GM21381 (cell line): Measurements from ENCODE around the gene PLB1.
"Not testable (repeated sequence)": the region's sequence is repeated elsewhere in the genome, so short reads cannot be mapped to it uniquely, and the experiment has no call there.

Source experiments
- ATAC-seq: cut with Tn5 transposase; IDR thresholded peaks from one replicate; pipeline ENCODE4 v1.9.1; 2021; ENCODE audit warnings: mild to moderate bottlenecking, moderate library complexity; ENCODE audit not compliant: unreplicated experiment

PLB1 gene

GRCh38 chr2:28532399-28532798, 36.5 kb downstream of the PLB1 start:
- ATAC-seq, result no peak

GRCh38 chr2:28533044-28533680, 37.3 kb downstream of the PLB1 start:
- ATAC-seq, result no peak

GRCh38 chr2:28534817-28535216, 39.0 kb downstream of the PLB1 start:
- ATAC-seq, result no peak

GRCh38 chr2:28538134-28538533, 42.3 kb downstream of the PLB1 start:
- ATAC-seq, result no peak

- ATAC-seq, result no peak
These were observed 42.8 kb downstream of the PLB1 start for GRCh38 chr2:28538652-28539051.

GRCh38 chr2:28539118-28539541, 43.3 kb downstream of the PLB1 start:
- ATAC-seq, result no peak

- ATAC-seq, result no peak
These were observed 47.6 kb downstream of the PLB1 start for GRCh38 chr2:28543316-28544035.

GRCh38 chr2:28544036-28544346, 48.1 kb downstream of the PLB1 start:
- ATAC-seq, result no peak

GRCh38 chr2:28544405-28544921, 48.6 kb downstream of the PLB1 start:
- ATAC-seq, result no peak

GRCh38 chr2:28544922-28545589, 49.2 kb downstream of the PLB1 start:
- no peak for ATAC-seq

- ATAC-seq, result no peak
These were observed 49.8 kb downstream of the PLB1 start for GRCh38 chr2:28545590-28546200.

GRCh38 chr2:28546242-28546641, 50.4 kb downstream of the PLB1 start:
- ATAC-seq, result no peak

- no peak for ATAC-seq
These were observed 51.5 kb downstream of the PLB1 start for GRCh38 chr2:28547223-28547860.

- no peak for ATAC-seq
These were observed 52.2 kb downstream of the PLB1 start for GRCh38 chr2:28547906-28548600.

- not testable (repeated sequence) for ATAC-seq
These were observed 54.5 kb downstream of the PLB1 start for GRCh38 chr2:28550345-28550744.

- ATAC-seq, result no peak
These were observed 56.4 kb downstream of the PLB1 start for GRCh38 chr2:28552045-28552823.

- no peak for ATAC-seq
These were observed 60.4 kb downstream of the PLB1 start for GRCh38 chr2:28556303-28556702.

GRCh38 chr2:28557389-28558131, 61.7 kb downstream of the PLB1 start:
- ATAC-seq, result no peak
